NCI-H774 (cell line): ENCODE results near the gene TFEC.

Experiments
- DNase-seq: peaks from one replicate; lab custom pipeline; 2025; lab: John Stamatoyannopoulos, UW

The TFEC gene

DNA sequence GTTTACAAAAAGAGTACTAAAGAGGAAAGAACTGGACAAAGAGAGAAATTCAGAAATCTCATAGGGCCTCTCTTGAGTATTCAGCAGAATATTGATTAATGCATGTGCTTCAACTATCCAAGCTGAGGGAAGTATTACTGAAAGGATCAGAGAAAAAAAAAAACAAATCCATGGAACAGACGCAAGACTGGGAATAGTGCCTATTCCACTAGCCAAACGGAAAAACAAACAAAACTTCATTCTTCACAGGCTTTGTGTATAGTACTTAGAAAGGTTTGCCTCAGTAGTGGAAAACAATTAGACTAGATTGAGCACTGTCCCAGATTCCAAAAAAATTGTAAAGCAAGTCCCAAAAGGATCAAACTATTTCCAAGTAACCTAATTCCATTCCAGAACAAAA is 106.2 kb downstream of the TFEC start:
- DNase-seq = no peak

DNA sequence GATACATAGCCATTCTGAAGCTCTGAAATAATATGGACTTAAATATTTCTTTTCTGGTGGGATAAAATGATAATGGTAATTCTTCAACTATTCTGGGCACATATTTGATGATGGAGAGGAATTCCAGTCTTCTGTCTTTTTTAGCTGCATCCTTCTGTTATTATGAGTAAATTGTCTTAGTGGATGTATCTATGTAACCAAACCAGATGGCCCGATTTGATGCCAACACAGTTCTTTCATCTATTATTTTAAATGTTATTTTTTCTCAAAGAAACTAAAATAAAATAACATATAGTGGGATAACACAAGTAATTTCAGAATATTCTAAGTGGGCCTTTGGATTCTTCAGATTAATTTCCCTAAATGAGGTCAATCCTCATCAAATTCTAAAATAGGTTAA is 110.2 kb downstream of the TFEC start:
- DNase-seq = no peak

GRCh38 chr7:115914951-115915350 is 115.6 kb downstream of the TFEC start:
- DNase-seq = no peak

DNA sequence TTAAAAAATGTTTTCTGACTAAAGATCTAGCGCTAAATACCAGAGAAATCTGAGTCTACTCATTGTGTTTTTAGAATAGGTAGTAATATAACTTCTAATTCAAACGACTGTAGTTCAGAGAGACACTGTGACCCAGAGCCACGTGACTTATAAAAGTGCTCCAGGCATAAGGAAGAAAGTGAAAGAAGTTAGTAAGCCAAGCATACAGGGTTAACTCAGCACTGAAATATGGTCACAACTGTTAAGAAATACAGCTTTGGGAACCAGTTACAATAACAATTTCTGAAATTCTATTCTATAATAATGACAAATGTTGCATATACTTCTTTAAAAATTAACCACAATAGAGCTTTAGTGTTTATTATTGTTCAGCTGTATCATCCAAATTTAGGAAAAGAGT is 119.1 kb downstream of the TFEC start:
- no peak for DNase-seq

DNA sequence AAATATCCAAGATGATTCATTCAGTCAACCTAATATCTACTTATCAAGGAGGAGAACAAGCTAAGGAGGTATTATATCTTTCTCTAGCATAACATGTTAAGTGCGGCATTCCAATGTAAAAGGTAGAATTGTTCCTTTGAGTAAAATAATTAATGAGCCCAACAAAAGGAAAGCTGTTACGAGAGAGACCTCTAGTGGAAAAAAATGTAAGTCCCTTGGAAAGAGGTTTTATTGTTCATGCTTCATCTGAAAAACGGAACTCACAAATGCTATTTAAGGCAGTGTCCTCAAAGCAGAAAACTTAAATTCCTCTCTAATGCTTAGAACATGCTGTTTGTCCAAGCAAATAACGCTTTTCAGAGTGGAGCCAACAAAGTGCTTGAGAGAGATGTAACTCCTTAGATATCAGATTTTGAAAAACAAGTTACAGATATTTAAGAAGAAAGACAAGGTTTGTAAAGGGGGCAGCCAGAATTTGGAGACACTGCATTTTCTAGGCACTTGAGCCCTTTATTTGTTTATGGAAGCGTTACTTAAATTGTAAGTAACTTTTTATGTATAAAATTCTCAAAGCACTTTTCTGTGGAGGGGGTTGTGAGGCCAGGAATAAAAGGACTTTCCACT is 119.9 kb downstream of the TFEC start:
- DNase-seq = peak; percentile 55

GRCh38 chr7:115906731-115907130 is 123.8 kb downstream of the TFEC start:
- DNase-seq = no peak

DNA sequence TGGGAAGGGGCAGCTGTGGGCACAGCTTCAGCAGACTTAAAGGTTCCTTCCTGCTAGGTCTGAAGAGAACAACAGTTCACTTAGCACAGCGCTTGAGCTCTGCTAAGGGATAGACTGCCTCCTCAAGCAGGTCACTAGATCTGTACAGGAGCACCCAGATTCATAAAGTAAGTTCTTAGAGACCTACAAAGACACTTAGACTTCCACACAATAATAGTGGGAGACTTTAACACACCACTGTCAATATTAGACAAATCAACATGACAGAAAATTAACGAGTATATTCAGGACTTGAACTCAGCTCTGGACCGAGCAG is 140.9 kb downstream of the TFEC start:
- no peak for DNase-seq

DNA sequence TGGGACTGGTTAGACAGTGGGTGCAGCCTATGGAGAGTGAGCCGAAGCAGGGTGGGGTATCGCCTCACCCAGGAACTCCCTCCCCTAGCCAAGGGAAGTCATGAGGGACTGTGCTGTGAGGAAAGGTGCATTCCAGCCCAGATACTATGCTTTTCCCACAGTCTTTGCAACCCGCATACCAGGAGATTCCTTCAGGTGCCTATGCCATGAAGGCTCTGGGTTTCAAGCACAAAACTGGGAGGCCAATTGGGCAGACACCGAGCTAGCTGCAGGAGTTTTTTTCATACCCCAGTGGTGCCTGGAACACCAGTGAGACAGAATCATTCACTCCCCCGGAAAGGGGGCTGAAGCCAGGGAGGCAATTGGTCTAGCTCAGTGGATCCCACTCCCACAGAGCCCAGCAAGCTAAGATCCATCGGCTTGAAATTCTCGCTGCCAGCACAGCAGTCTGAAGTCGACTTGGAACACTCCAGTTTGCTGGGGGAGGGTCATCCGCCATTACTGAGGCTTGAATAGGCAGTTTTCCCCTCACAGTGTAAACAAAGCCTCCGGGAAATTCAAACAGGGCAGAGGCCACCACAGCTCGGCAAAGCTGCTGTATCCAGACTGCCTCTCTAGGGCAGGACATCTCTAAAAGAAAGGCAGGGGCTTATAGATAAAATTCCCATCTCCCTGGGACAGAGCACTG is 141.4 kb downstream of the TFEC start:
- no peak for DNase-seq

GRCh38 chr7:115885550-115885949 is 145.0 kb downstream of the TFEC start:
- no peak for DNase-seq
